Amygdala (tissue), 56 donors: Measurements from ENCODE around the gene SCN8A.
"Not testable (repeated sequence)": the region's sequence is repeated elsewhere in the genome, so short reads cannot be mapped to it uniquely, and the experiment has no call there.

ENCODE experiments used
- DNase-seq, 56 donors: peaks; one replicate each; lab custom pipeline; 2025; lab: John Stamatoyannopoulos, UW

Gene SCN8A

DNA sequence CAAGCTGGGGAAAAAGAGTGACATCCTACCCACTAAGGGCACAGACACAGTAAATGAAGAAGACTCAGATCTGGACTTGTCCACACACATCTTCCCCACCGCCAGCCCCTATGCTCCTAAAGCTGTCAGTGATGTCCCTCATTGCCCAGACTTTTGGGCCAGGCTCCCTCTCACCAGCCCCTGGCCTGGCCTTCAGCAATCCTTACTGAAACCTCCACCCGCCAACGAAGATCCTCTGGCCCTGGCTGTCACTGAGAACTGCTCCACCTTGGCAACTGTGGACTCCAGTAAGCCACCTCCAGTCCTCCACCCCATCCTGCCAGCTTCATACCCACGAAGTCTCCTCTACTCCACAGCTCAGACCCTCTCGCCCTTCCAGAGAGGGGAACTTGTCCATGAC is 234.2 kb downstream of the SCN8A start:
- no peak for DNase-seq

DNA sequence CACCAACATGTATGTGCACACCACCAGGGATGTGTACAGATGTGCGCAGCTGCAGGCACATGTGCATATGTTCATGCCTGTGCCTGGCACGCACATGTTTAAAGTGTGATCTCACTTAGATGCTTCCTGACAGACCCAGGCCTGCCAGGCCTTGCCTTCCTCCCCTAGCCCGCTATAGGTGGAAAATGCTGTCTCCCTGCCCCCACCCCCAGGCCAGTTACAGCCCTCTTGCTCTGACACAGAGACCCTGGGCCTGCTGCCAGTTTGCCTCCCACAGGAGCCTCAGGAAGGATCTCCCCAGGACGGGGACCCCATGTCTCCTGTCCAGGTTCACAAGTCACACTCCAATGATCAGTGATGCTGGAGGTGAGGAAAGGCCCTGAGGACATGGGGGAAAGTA is 235.8 kb downstream of the SCN8A start:
- DNase-seq: no peak

DNA sequence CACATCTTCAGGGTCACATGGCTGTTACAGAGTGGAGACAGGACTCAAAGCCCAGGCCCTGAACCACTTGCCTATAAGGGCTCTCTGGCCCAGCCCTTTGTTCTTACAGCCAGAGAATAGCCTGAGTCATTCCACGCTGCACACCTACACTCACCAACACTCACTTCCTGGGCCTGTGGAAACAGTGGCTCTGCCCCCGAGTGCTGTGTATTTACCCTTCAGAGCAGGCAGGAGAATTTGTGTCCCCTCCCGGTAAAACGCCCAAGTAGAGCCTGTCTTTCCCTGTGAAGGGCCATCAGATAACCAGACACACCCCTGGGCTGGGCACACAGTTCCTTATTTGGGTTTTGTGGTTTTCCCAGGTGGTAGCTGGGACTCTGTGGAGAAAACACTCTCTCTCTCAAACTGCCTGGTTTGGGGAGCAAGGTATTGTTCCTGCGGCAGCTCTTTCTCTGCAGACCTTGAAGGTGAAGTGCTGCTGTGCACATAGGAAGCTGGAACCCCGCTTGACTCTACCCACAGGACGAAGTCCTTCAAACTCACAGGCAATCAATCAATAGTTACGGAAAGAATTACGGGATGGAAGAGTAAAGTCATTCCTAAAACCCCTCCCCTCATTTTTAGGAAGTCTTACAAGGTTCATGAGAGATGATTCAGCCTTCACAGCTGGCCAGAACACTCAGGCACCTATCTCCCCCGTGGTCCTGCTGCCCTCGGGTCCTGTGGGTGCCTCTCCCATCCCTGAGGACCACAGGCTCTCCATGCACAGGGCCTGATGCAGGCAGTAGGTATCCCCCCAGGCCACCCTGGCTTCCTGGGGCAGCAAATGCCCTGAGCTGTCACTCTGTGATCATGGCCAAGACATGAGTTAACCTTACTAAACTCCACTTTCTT is 237.1 kb downstream of the SCN8A start:
- no peak for DNase-seq

GRCh38 chr12:51829011-51829481 is 238.0 kb downstream of the SCN8A start:
- DNase-seq: no peak

GRCh38 chr12:51829641-51830040 is 238.6 kb downstream of the SCN8A start:
- DNase-seq: no peak

DNA sequence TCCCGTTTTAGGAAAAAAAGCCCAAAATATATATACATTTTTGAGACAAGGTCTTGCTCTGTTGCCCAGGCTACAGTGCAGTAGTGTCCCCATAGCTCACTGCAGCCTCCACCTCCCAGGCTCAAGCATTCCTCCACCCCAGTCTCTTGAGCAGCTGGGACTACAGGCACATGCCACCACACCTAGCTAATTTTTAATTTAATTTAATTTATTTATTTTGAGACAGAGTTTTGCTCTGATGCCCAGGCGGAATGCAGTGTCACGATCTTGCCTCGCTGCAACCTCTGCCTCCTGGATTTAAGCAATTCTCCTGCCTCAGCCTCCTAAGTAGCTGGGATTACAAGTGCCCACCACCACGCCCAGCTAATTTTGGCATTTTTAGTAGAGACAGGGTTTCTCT is 240.8 kb downstream of the SCN8A start:
- not testable (repeated sequence) for DNase-seq

DNA sequence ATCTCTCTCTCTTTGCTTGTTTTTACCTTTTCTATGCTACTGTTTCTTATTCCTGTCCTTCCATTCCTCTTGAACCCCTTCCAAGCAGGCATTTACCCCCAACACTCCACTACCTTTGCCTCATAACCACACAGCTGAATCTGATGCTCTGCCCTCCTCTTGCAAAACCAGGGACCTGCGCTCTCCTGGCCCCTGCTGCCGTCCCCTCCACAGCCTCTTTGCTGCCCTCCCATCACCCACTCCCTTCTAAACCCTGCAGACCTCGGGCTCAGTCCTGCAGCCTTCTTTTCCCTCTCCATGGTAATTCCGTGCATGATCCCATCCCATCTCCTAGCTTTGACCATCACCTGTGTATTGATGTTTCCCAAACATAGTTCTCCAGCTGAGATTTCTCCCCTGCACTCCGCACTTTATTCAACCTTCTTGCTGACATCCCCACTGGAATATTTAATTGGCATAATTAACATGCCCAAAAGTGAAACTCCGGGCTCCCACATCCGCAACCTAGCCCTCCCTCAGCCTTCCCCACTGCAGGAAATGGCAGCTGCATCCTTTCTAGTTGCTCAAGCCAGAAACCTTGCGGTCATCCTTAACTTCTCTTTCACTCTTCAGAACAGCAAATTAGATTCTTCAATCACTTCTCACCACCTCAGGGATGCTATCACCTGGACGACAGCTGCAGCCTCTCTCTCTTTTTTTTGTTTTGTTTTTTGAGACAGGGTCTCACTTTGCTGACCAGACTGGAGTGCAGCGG is 241.5 kb downstream of the SCN8A start:
- DNase-seq: no peak

- no peak for DNase-seq
These were observed 242.6 kb downstream of the SCN8A start for GRCh38 chr12:51833448-51834227.

- DNase-seq: no peak
These were observed 243.4 kb downstream of the SCN8A start for GRCh38 chr12:51834411-51834810.

- DNase-seq: no peak
These were observed 245.2 kb downstream of the SCN8A start for GRCh38 chr12:51836041-51836826.

GRCh38 chr12:51836827-51837173 is 245.8 kb downstream of the SCN8A start:
- DNase-seq: no peak

DNA sequence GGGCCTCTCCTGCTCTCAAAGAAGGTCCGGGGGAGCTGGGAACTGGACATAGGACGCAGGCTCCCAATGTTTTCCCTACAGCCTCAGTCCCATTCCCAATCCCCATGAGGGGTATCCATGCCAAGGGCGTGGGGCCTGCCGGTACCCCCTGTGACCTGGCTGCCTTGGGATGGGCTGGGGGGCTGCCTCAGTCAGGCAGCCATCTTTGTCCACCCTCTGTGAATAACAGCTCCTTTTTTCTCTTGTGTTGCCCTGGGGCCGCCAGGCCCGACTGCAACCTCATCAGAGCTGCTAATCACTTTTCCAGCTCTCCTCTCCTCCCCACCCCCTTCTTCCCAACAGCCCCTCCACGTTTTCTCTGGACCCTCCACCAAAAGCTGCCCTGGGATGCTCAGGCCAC is 246.3 kb downstream of the SCN8A start:
- DNase-seq: no peak

DNA sequence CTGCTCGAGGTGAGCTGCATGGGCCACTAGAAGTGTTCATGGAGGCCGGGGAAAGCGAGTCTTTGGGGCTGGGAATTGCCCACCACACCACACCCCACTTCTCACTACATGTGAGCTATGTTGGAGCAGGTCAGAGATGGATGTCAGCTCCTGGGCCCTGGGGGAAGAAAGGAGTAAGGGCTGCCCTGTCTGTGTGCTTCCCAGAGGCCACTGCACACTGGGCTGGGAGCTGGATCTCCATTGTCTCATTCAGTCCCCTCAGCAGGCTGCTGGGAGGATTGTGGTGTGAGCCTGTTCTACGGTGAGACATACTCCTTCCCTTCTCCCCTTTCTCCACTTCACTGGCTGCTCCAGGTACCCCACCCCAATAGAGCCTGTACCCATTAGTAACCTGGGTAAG is 247.0 kb downstream of the SCN8A start:
- no peak for DNase-seq

DNA sequence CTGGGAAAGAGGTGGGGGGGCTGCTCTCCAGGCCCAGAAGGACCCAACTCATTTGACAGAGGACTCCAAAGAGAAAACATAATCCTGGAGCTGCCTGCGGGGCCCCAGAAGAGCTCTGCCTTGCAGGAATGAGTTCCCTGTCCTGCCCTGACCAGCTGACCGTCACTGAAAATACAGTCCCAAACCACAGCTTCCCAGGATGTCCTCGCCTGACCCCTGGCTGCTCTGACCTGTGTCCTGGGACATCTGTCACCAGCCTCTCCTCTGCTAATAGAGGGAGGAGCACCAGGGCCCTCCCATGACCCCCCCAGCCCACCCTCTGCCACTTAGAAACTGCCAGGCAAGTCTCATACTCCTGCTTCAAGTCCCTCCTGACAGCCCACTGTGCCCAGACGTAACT is 247.7 kb downstream of the SCN8A start:
- DNase-seq: no peak

- DNase-seq: no peak
These were observed 248.4 kb downstream of the SCN8A start for GRCh38 chr12:51839310-51839947.

DNA sequence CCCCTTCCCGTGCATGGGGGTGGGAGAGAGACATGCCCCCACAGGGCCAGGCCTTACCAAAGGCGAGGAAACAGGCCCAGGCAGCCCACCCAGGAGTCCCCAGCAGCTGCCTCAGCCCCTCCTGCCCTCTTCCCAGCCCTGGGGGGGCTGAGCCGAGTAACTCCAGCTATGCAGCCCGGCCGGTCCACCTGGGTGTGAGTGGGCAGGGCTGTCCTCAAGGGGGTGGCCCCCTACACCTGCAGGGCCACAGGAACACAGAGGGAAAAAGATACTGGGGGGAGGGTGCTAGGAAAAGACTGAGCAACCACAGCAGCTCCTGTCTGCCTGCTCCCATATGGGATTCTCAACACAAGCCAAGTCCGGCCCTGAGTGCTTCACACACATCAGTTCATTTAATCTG is 249.9 kb downstream of the SCN8A start:
- DNase-seq: no peak

DNA sequence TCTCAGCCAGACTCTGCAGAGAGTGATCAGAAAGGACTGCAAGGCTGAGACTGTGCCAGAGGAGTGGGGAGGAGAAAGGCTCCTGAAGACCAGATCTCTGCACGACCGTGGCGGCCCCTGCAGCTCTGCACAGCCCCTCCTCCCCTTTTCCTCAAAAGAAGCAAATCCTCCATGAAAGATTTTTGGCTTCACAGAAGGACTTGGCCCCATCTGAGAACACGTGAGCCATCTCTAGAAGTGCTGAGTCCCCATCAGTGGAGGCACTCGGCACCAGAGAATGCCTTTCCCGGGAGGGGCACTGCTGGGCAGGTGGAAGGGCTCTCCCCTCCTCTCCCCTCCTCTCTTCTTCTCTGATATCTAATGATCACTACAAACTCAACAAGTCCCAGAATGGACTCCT is 250.7 kb downstream of the SCN8A start:
- DNase-seq: no peak

- DNase-seq: no peak
These were observed 253.8 kb downstream of the SCN8A start for GRCh38 chr12:51844854-51845253.

- DNase-seq: no peak
These were observed 254.4 kb downstream of the SCN8A start for GRCh38 chr12:51845482-51845881.

GRCh38 chr12:51846271-51846691 is 255.2 kb downstream of the SCN8A start:
- no peak for DNase-seq
